HepG2 (cell line): ENCODE data around the gene DENND1C. TPM values are rescaled to one million over a fixed set of nuclear protein-coding genes. Genes with fewer than 3 reads are reported as not detected.

Experiments used
- ATF1 ChIP-seq: IDR thresholded peaks from 2 replicates; pipeline ENCODE4 v1.6.1; 2016; ENCODE audit warnings: mild to moderate bottlenecking, control low read depth
- ATF4 ChIP-seq, 2 experiments: fragments of 450-650 bp in 1 of 2; sonication (generic) in 1 of 2; formaldehyde crosslinking; IDR thresholded peaks; 2 replicates each; pipeline versions ENCODE4 v1.5.0 to v1.8.0; 2020 to 2022; ENCODE audit warnings: mild to moderate bottlenecking in 1 of 2, missing genetic modification reagents in 1 of 2
- BORCS8-MEF2B ChIP-seq: sonication (generic); formaldehyde crosslinking; IDR thresholded peaks from 2 replicates; pipeline ENCODE4 v1.8.0; 2022; ENCODE audit warnings: mild to moderate bottlenecking, missing genetic modification reagents
- CREB1 ChIP-seq, 2 experiments: fragments of 450-650 bp in 1 of 2; IDR thresholded peaks; 2 replicates each; pipeline ENCODE4 v1.6.1; 2016 to 2017; ENCODE audit warnings: control low read depth in 1 of 2, mild to moderate bottlenecking in 1 of 2, missing compliant biosample characterization in 1 of 2, missing genetic modification characterization in 1 of 2
- E2F1 ChIP-seq: sonication (generic); formaldehyde crosslinking; IDR thresholded peaks from 2 replicates; pipeline ENCODE4 v1.5.0; 2020; ENCODE audit warnings: missing genetic modification reagents
- GFI1 ChIP-seq: sonication (generic); formaldehyde crosslinking; IDR thresholded peaks from 2 replicates; pipeline ENCODE4 v1.5.0; 2020; ENCODE audit warnings: missing genetic modification reagents, mild to moderate bottlenecking, borderline replicate concordance
- MZF1 ChIP-seq: sonication (generic); formaldehyde crosslinking; IDR thresholded peaks from 2 replicates; pipeline ENCODE4 v1.8.1; 2023; ENCODE audit warnings: mild to moderate bottlenecking, missing genetic modification reagents, borderline replicate concordance
- NR2F2 ChIP-seq: IDR thresholded peaks from 2 replicates; pipeline ENCODE4 v1.6.1; 2012; ENCODE audit warnings: low read depth, inconsistent platforms, borderline replicate concordance
- PPARG ChIP-seq: conservative IDR thresholded peaks from 2 replicates; pipeline ENCODE4 v1.6.1; 2016; ENCODE audit warnings: missing biosample characterization, missing genetic modification reagents
- SMAD9 ChIP-seq: sonication (generic); formaldehyde crosslinking; IDR thresholded peaks from 2 replicates; pipeline ENCODE4 v1.5.1; 2020; ENCODE audit warnings: mild to moderate bottlenecking, missing genetic modification reagents
- SRY ChIP-seq: sonication (generic); formaldehyde crosslinking; IDR thresholded peaks from 2 replicates; pipeline ENCODE4 v1.8.0; 2022; ENCODE audit warnings: mild to moderate bottlenecking, missing genetic modification reagents
- ZBTB21 ChIP-seq: sonication (generic); formaldehyde crosslinking; IDR thresholded peaks from 2 replicates; pipeline ENCODE4 v1.4.0; 2020; ENCODE audit warnings: missing genetic modification reagents
- ZNF253 ChIP-seq: sonication (generic); formaldehyde crosslinking; IDR thresholded peaks from 2 replicates; pipeline ENCODE4 v1.8.0; 2022; ENCODE audit warnings: mild to moderate bottlenecking, missing genetic modification reagents, borderline replicate concordance
- ZNF263 ChIP-seq: sonication (generic); formaldehyde crosslinking; IDR thresholded peaks from 2 replicates; pipeline ENCODE4 v1.4.0; 2020; ENCODE audit warnings: missing genetic modification reagents
- ZNF333 ChIP-seq: sonication (generic); formaldehyde crosslinking; IDR thresholded peaks from 2 replicates; pipeline ENCODE4 v1.4.0; 2020; ENCODE audit warnings: mild to moderate bottlenecking, missing genetic modification reagents, borderline replicate concordance
- ZNF430 ChIP-seq: sonication (generic); formaldehyde crosslinking; IDR thresholded peaks from 2 replicates; pipeline ENCODE4 v1.9.0; 2021; ENCODE audit warnings: mild to moderate bottlenecking, missing genetic modification reagents
- ZNF44 ChIP-seq: sonication (generic); formaldehyde crosslinking; IDR thresholded peaks from 2 replicates; pipeline ENCODE4 v1.5.1; 2020; ENCODE audit warnings: mild to moderate bottlenecking, missing genetic modification reagents
- ZNF672 ChIP-seq: sonication (generic); formaldehyde crosslinking; IDR thresholded peaks from 2 replicates; pipeline ENCODE4 v1.8.1; 2022; ENCODE audit warnings: missing genetic modification reagents
- ZSCAN25 ChIP-seq: sonication (generic); formaldehyde crosslinking; IDR thresholded peaks from 2 replicates; pipeline ENCODE4 v1.8.0; 2022; ENCODE audit warnings: mild to moderate bottlenecking, missing genetic modification reagents
- polyA plus RNA-seq, 8 experiments: library from polyadenylated mRNA; depleted of rRNA in 3 of 8; stranded (reverse) in 7 of 8; unstranded in 1 of 8; fragments of >200 nt; fragmentation: Illumina TruSeq in 4 of 8; extraction: Trizol in 4 of 8; gene quantifications; 2 replicates each; pipeline versions ENCODE4 v1.2.1 to v1.2.3, GENCODE V29; 2011 to 2016; ENCODE audit warnings: low read depth in 4 of 8, missing spikeins in 1 of 8, mixed read lengths in 1 of 8; ENCODE audit not compliant: insufficient read depth in 1 of 8
- total RNA-seq, 5 experiments: library from RNA; depleted of rRNA; stranded (reverse); fragments of >200 nt; fragmentation: Illumina TruSeq; extraction: Trizol; gene quantifications; 2 replicates each; pipeline ENCODE4 v1.2.3, GENCODE V29; 2016; ENCODE audit warnings: low read depth in 1 of 5
- TF ChIP-seq, protein P1 (sequence below): sonication (generic); formaldehyde crosslinking; IDR thresholded peaks from 2 replicates; pipeline ENCODE4 v1.4.0; 2020; ENCODE audit warnings: missing genetic modification reagents

The DENND1C gene
- total and polyA plus RNA-seq, 2 of the 13 experiments (the other 11 are each of a cell fraction or from before 2014, with no cell fraction given): 0.04 to 0.73 TPM

DNA sequence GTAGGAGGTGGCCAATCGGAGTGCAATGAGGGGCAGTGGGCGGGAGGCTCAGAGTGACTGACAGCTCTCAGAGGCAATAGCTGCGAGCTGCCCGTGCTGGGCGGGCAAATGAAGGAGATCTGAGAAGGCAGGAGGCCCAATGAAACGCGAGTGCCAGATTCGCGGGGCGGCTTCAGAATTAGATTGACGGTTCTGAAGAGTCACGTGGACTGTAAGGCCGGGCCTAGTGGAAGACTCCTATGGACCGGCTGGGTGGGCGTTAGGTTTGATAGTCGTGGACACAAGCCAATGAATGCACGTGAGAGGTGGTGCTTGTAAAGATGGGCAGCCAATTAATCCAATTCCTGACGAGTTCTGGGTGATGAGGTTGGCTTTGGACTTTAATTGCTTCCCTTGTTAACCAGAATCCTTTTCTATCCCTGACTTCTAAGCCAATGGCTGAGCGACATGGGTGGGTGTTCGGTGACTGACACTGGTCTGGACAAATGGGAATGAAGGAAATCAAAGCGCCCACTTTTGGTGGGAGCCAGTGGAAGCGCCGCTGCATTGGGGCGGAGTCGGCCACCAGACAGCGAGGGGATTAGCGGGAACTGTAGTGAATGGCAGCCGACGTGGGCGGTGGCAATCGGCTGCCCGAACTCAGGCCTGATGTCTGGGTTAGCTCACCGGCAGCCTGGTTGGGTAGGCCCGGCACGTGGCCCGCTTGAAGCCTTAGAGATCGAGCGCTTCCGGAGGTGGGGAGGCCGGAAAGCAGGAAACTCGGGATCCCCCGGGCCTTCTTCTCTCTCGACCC, 56.5 kb downstream of the DENND1C start (continued):
- TF ChIP-seq ZSCAN25 (CRISPR knock-in tag) (no peak), MZF1 (CRISPR knock-in tag) (no peak), SMAD9 (CRISPR knock-in tag) (no peak), ZNF44 (CRISPR knock-in tag) (peak; percentile 24; the same call in 1 of the 2 replicates), ATF1 (CRISPR knock-in tag) (peak; percentile 89), CREB1 (IDR thresholded peaks at IDR 0.05) (peak; percentile 85), CREB1 (CRISPR knock-in tag; IDR thresholded peaks at IDR 0.05) (peak; percentile 93), SRY (CRISPR knock-in tag) (0 out of 2 replicates have a peak, but pooled peaks have one; percentile 58), ZBTB21 (CRISPR knock-in tag) (no peak), PPARG (no peak), ZNF253 (CRISPR knock-in tag) (peak; percentile 65; the same call in 1 of the 2 replicates), ZNF333 (CRISPR knock-in tag) (no peak), NR2F2 (no peak; the same call in 1 of the 2 replicates), E2F1 (CRISPR knock-in tag) (peak; percentile 81), BORCS8-MEF2B (CRISPR knock-in tag) (no peak; the same call in 1 of the 2 replicates), ZNF263 (CRISPR knock-in tag) (peak; percentile 46; the same call in 1 of the 2 replicates), ZNF672 (CRISPR knock-in tag) (no peak), GFI1 (CRISPR knock-in tag) (peak; percentile 89; the same call in 1 of the 2 replicates), ZNF430 (CRISPR knock-in tag) (no peak), ATF4 (CRISPR knock-in tag; IDR thresholded peaks at IDR 0.05) (no peak)
- TF ChIP-seq, protein P1, sequence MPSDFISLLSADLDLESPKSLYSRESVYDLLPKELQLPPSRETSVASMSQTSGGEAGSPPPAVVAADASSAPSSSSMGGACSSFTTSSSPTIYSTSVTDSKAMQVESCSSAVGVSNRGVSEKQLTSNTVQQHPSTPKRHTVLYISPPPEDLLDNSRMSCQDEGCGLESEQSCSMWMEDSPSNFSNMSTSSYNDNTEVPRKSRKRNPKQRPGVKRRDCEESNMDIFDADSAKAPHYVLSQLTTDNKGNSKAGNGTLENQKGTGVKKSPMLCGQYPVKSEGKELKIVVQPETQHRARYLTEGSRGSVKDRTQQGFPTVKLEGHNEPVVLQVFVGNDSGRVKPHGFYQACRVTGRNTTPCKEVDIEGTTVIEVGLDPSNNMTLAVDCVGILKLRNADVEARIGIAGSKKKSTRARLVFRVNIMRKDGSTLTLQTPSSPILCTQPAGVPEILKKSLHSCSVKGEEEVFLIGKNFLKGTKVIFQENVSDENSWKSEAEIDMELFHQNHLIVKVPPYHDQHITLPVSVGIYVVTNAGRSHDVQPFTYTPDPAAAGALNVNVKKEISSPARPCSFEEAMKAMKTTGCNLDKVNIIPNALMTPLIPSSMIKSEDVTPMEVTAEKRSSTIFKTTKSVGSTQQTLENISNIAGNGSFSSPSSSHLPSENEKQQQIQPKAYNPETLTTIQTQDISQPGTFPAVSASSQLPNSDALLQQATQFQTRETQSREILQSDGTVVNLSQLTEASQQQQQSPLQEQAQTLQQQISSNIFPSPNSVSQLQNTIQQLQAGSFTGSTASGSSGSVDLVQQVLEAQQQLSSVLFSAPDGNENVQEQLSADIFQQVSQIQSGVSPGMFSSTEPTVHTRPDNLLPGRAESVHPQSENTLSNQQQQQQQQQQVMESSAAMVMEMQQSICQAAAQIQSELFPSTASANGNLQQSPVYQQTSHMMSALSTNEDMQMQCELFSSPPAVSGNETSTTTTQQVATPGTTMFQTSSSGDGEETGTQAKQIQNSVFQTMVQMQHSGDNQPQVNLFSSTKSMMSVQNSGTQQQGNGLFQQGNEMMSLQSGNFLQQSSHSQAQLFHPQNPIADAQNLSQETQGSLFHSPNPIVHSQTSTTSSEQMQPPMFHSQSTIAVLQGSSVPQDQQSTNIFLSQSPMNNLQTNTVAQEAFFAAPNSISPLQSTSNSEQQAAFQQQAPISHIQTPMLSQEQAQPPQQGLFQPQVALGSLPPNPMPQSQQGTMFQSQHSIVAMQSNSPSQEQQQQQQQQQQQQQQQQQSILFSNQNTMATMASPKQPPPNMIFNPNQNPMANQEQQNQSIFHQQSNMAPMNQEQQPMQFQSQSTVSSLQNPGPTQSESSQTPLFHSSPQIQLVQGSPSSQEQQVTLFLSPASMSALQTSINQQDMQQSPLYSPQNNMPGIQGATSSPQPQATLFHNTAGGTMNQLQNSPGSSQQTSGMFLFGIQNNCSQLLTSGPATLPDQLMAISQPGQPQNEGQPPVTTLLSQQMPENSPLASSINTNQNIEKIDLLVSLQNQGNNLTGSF (CRISPR knock-in tag): peak; percentile 61; the same call in 1 of the 2 replicates
